Keratinocyte (primary cell): ENCODE results near the gene GIT1. TPM values are rescaled to one million over a fixed set of nuclear protein-coding genes. Genes with fewer than 3 reads are reported as not detected.

Source experiments
- DNase-seq: peaks from one replicate; pipeline ENCODE4 v3.0.0-alpha.2; 2011; ENCODE audit warnings: low read depth, missing footprints, low spot score
- FAIRE-seq: peaks from 2 replicates; lab custom pipeline; 2011; peaks lifted over from hg19 to GRCh38; lab: Jason Lieb, UNC
- H2AFZ ChIP-seq: 2 replicates; pipeline ENCODE4 v1.6.0; 2012; ENCODE audit warnings: low read length, control low read depth, inconsistent platforms; ENCODE audit not compliant: control insufficient read depth
- H3K27ac ChIP-seq: 2 replicates; pipeline ENCODE4 v1.5.1; 2011; ENCODE audit warnings: low read length; ENCODE audit not compliant: control insufficient read depth, insufficient read depth
- H3K27me3 ChIP-seq: 3 replicates; pipeline ENCODE4 v1.6.0; 2011; ENCODE audit warnings: low read length; ENCODE audit not compliant: control insufficient read depth, insufficient read depth; ENCODE audit errors: extremely low read depth
- H3K36me3 ChIP-seq, 2 experiments: 2 replicates in 1 of 2; 3 replicates in 1 of 2; pipeline ENCODE4 v1.5.1; 2011; ENCODE audit warnings: low read length in 2 of 2, mild to moderate bottlenecking in 1 of 2; ENCODE audit not compliant: control insufficient read depth in 2 of 2, insufficient read depth in 2 of 2; ENCODE audit errors: extremely low read depth in 1 of 2
- H3K4me1 ChIP-seq: 3 replicates; pipeline ENCODE4 v1.5.1; 2011; ENCODE audit warnings: low read length; ENCODE audit not compliant: control insufficient read depth, insufficient read depth; ENCODE audit errors: extremely low read depth
- H3K4me2 ChIP-seq: 3 replicates; pipeline ENCODE4 v1.6.0; 2011; ENCODE audit warnings: low read depth, low read length; ENCODE audit not compliant: control insufficient read depth, insufficient read depth; ENCODE audit errors: extremely low read depth
- H3K4me3 ChIP-seq, 3 experiments: fragments of 200-600 bp in 1 of 3; sonication (generic) in 1 of 3; 2 replicates in 2 of 3; 3 replicates in 1 of 3; pipeline ENCODE4 v1.5.1; 2011 to 2016; ENCODE audit warnings: low read length in 3 of 3, mild to moderate bottlenecking in 3 of 3, control low read depth in 2 of 3, inconsistent platforms in 1 of 3, low read depth in 1 of 3, mixed read lengths in 1 of 3, mixed run types in 1 of 3, moderate library complexity in 1 of 3; ENCODE audit not compliant: control insufficient read depth in 2 of 3, insufficient read depth in 2 of 3; ENCODE audit errors: extremely low read depth in 1 of 3
- H3K79me2 ChIP-seq: 2 replicates; pipeline ENCODE4 v1.6.0; 2012; ENCODE audit warnings: low read length; ENCODE audit not compliant: control insufficient read depth, insufficient read depth
- H3K9ac ChIP-seq: 3 replicates; pipeline ENCODE4 v1.6.0; 2011; ENCODE audit warnings: low read length; ENCODE audit not compliant: control insufficient read depth, insufficient read depth; ENCODE audit errors: extremely low read depth
- H3K9me1 ChIP-seq: 3 replicates; pipeline ENCODE4 v1.6.0; 2011; ENCODE audit warnings: low read length; ENCODE audit not compliant: control insufficient read depth, insufficient read depth; ENCODE audit errors: extremely low read depth
- H3K9me3 ChIP-seq: 2 replicates; pipeline ENCODE4 v1.5.1; 2012; ENCODE audit warnings: low read depth, low read length; ENCODE audit not compliant: control insufficient read depth
- H4K20me1 ChIP-seq: 3 replicates; pipeline ENCODE4 v1.6.0; 2011; ENCODE audit warnings: low read length; ENCODE audit not compliant: control insufficient read depth, insufficient read depth; ENCODE audit errors: extremely low read depth
- EZH2 ChIP-seq: IDR thresholded peaks from one replicate; pipeline ENCODE4 v1.6.1; 2012; ENCODE audit warnings: inconsistent platforms, mild to moderate bottlenecking, low read length, moderate library complexity
- dilution Hi-C: fragments of 300-500 bp; cut with MboI; formaldehyde crosslinking; loops from one replicate; pipeline ENCODE4 v1.7.0; 2020; ENCODE audit warnings: low sequenced_read_pairs; ENCODE audit not compliant: extremely low pct_ligation_motif_present
- polyA plus RNA-seq, 5 experiments: library from polyadenylated mRNA; depleted of rRNA in 3 of 5; stranded (reverse) in 3 of 5; stranded (forward) in 1 of 5; unstranded in 1 of 5; fragments of >200 nt; gene quantifications; 1 replicate in 1 of 5; 2 replicates in 3 of 5; 3 replicates in 1 of 5; pipeline versions ENCODE4 v1.2.1 to v1.2.3, GENCODE V29; 2011 to 2012; ENCODE audit warnings: missing spikeins in 2 of 5, low read depth in 1 of 5, low replicate concordance in 1 of 5
- TF ChIP-seq, protein P1 (sequence below), 3 experiments: IDR thresholded peaks in 1 of 3; conservative IDR thresholded peaks in 1 of 3; optimal IDR thresholded peaks in 1 of 3; 2 replicates in 2 of 3; 3 replicates in 1 of 3; pipeline versions ENCODE3 to v1.5.1; 2011; ENCODE audit warnings: low read length in 3 of 3, mild to moderate bottlenecking in 3 of 3, moderate library complexity in 2 of 3, control low read depth in 1 of 3, inconsistent platforms in 1 of 3; ENCODE audit not compliant: insufficient read depth in 2 of 3; ENCODE audit errors: extremely low read depth in 1 of 3

The GIT1 gene
- polyA plus RNA-seq, 1 donor (not counting 4 experiments of a cell fraction or from before 2014, with no cell fraction given): 42.7 TPM

DNA sequence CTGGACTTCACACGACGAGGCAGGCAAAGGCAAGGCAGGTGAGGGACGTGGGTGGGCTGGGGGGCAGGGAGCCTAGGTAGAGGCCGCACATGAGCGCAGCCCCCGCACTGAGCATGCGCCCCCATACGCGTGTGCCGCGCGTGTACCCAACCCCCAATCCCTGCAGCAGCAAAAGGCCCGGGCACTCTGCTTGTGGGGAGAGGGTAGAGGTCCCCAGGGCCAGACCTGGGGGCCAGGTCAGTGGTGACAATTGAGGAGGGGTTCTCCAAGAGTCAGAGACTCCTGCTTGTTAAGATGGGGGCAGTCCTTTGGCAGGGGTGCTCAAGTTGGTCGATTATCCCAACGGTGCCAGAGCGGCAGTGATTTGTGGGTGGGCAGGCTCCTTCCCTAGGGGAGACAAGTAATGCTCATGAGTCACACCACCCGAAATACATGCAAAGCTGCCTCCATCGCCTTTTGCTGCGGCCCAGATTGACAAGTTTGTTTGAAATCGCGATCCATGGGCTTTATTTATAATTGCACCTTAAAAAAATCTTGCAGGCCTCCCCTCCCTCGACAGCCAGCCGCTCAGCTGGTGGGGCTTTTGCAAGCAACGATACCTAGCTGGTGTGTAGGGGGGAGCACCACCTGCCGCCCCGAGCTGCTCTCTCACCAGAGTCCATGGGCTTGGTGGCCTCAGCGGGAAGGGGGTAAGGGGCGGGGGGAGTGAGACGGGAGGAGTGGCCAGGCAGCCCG is 1.1 kb upstream of the GIT1 start:
- FAIRE-seq (peak; percentile 20), DNase-seq (no peak)
- H4K20me1 ChIP-seq: peaks cover 11% of the 10 kb centered on the region

DNA sequence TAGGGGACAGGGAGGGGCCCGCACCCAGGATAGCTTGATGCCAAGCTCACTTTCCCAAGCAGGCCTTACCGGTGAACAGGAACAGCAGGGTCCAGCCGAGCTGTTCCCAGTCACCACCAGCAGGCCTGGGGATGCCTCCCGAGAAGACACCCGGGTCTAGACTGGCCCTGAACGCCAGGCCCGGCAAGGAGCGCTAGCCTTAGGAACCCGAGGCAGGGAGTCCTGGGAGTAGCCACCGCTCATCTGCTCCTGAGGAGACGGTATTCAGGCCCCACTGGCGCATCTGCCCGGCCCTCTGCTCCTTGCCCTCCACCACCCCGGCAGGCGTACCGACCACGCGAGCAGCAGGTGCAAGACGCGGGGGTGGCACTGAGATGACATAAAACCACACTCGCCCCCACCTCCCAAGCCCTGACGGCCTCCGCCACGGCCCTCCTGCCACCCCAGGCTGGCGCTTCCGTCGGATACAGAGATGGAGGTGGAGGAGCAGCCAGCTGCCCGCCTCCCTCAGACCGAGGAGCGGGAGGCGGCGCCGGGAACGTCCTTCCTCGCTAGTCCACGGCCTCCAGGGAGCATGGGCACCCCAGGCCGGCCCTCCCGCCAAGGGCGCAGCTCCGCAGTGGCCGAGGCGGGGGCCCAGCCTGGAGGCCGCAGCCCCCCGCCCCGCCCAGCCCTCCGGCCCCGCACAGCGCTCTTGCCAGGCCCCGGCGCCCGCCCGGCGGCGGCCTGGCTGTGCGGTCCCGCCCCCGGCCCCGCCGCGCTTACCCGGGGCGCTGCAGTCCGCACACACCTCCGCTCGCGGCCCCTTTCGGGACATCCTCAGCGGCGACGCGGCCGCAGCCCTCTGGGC is 661 bp downstream of the GIT1 start:
- Histone ChIP-seq H3K79me2 (peaks cover 49% of the 10 kb centered on the region), H3K9me1 (peaks cover 15% of the 10 kb centered on the region), H3K27ac (peak overlapping the region; percentile 64), H3K4me2 (peak overlapping the region; percentile 97), H3K36me3 (peaks cover 3 to 5% of the 10 kb centered on the region in 2 experiments), H3K4me3 (peak overlapping the region; percentile 81 to 92 (median 85)), H4K20me1 (peaks cover 19% of the 10 kb centered on the region), H3K9me3 (no peaks in the 10 kb centered on the region), H3K27me3 (no peaks in the 10 kb centered on the region), H3K4me1 (peaks cover 74% of the 10 kb centered on the region), H3K9ac (peak overlapping the region; percentile 78), H2AFZ (no peak overlapping the region)
- DNase-seq (no peak), FAIRE-seq (no peak)
- dilution Hi-C loops: no loop called here
- TF ChIP-seq, protein P1, sequence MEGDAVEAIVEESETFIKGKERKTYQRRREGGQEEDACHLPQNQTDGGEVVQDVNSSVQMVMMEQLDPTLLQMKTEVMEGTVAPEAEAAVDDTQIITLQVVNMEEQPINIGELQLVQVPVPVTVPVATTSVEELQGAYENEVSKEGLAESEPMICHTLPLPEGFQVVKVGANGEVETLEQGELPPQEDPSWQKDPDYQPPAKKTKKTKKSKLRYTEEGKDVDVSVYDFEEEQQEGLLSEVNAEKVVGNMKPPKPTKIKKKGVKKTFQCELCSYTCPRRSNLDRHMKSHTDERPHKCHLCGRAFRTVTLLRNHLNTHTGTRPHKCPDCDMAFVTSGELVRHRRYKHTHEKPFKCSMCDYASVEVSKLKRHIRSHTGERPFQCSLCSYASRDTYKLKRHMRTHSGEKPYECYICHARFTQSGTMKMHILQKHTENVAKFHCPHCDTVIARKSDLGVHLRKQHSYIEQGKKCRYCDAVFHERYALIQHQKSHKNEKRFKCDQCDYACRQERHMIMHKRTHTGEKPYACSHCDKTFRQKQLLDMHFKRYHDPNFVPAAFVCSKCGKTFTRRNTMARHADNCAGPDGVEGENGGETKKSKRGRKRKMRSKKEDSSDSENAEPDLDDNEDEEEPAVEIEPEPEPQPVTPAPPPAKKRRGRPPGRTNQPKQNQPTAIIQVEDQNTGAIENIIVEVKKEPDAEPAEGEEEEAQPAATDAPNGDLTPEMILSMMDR (optimal IDR thresholded peaks at IDR 0.05 in 1 of 3, IDR thresholded peaks at IDR 0.05 in 1 of 3, conservative IDR thresholded peaks at IDR 0.05 in 1 of 3; ENCODE audit: extremely low read depth in 1 of 3, insufficient read depth in 2 of 3, low read length in 3 of 3): no peak
- TF ChIP-seq EZH2: no peak

More for the DNA sequence above, 1.1 kb upstream of the GIT1 start:
- Histone ChIP-seq H3K4me2 (peak overlapping the region; percentile 88), H3K9ac (peak overlapping the region; percentile 71), H3K36me3 (peaks cover 0 to under 1% of the 10 kb centered on the region in 2 experiments), H3K4me1 (peaks cover 71% of the 10 kb centered on the region), H3K4me3 (peak overlapping the region in 2 of 3 experiments; percentile 57 to 59), H3K27me3 (no peaks in the 10 kb centered on the region), H3K9me3 (no peaks in the 10 kb centered on the region), H2AFZ (peak overlapping the region; percentile 62), H3K9me1 (peaks cover 7% of the 10 kb centered on the region), H3K27ac (peak overlapping the region; percentile 68), H3K79me2 (peaks cover 45% of the 10 kb centered on the region)
- TF ChIP-seq, protein P1 (optimal IDR thresholded peaks at IDR 0.05 in 1 of 3, IDR thresholded peaks at IDR 0.05 in 1 of 3, conservative IDR thresholded peaks at IDR 0.05 in 1 of 3; ENCODE audit: extremely low read depth in 1 of 3, insufficient read depth in 2 of 3, low read length in 3 of 3): no peak
- no peak for TF ChIP-seq EZH2
- dilution Hi-C loops: no loop called here
